WTC11 (cell line): Measurements from ENCODE around the gene MDFIC. TPM values are rescaled to one million over a fixed set of nuclear protein-coding genes. Genes with fewer than 3 reads are reported as not detected.

Experiments
- ATAC-seq: fragments of 200-7000 bp; cut with Tn5 transposase; 2 replicates; pipeline ENCODE4 v1.10.0; 2021; ENCODE audit warnings: mild to moderate bottlenecking, moderate library complexity
- CTCF ChIA-PET: fragments of 300-600 bp; sonication (Branson Sonifier 250); formaldehyde crosslinking; loops from one replicate; lab custom pipeline; 2021; ENCODE audit warnings: antibody characterized with exemption; lab: Charles Lee
- POLR2A ChIA-PET: fragments of 350-600 bp; sonication (Branson Sonifier 250); formaldehyde crosslinking; loops from one replicate; lab custom pipeline; 2021; ENCODE audit warnings: antibody characterized with exemption; lab: Charles Lee
- DNase-seq: peaks from one replicate; pipeline ENCODE4 v3.0.0; 2021; ENCODE audit warnings: low spot score
- H3K27ac Mint-ChIP-seq: 2 replicates; pipeline ENCODE4 v1.8.0; 2021; ENCODE audit warnings: mixed read lengths
- H3K27me3 Mint-ChIP-seq: 2 replicates; pipeline ENCODE4 v1.8.0; 2021; ENCODE audit warnings: low read depth, mild to moderate bottlenecking, moderate library complexity, mixed read lengths
- H3K36me3 Mint-ChIP-seq: 2 replicates; pipeline ENCODE4 v1.8.0; 2021; ENCODE audit warnings: mixed read lengths
- H3K4me1 Mint-ChIP-seq: 2 replicates; pipeline ENCODE4 v1.8.0; 2022; ENCODE audit warnings: mixed read lengths
- H3K4me3 Mint-ChIP-seq: 2 replicates; pipeline ENCODE4 v1.8.0; 2021; ENCODE audit warnings: mild to moderate bottlenecking, moderate library complexity, mixed read lengths
- H3K9me3 Mint-ChIP-seq: 2 replicates; pipeline ENCODE4 v1.8.0; 2021; ENCODE audit warnings: mixed read lengths
- AFF4 ChIP-seq: sonication (generic); formaldehyde crosslinking; IDR thresholded peaks from 2 replicates; pipeline ENCODE4 v1.8.1; 2023; ENCODE audit warnings: mild to moderate bottlenecking, missing genetic modification reagents, borderline replicate concordance
- CBFB ChIP-seq: sonication (generic); formaldehyde crosslinking; IDR thresholded peaks from 2 replicates; pipeline ENCODE4 v1.8.1; 2022; ENCODE audit warnings: mild to moderate bottlenecking, low read depth, missing genetic modification reagents
- E2F4 ChIP-seq: sonication (generic); formaldehyde crosslinking; IDR thresholded peaks from 2 replicates; pipeline ENCODE4 v1.8.1; 2022; ENCODE audit warnings: low read depth, mild to moderate bottlenecking, moderate library complexity, missing genetic modification reagents, borderline replicate concordance
- ELF4 ChIP-seq: sonication (generic); formaldehyde crosslinking; IDR thresholded peaks from 2 replicates; pipeline ENCODE4 v1.8.1; 2022; ENCODE audit warnings: low read depth, mild to moderate bottlenecking, moderate library complexity, missing genetic modification reagents
- FOXJ3 ChIP-seq: sonication (generic); formaldehyde crosslinking; IDR thresholded peaks from 2 replicates; pipeline ENCODE4 v1.9.0; 2021; ENCODE audit warnings: missing genetic modification reagents, mild to moderate bottlenecking, borderline replicate concordance
- FOXK1 ChIP-seq: sonication (generic); formaldehyde crosslinking; IDR thresholded peaks from 2 replicates; pipeline ENCODE4 v1.8.0; 2022; ENCODE audit warnings: mild to moderate bottlenecking, moderate library complexity, missing genetic modification reagents
- GABPB1 ChIP-seq: sonication (generic); formaldehyde crosslinking; IDR thresholded peaks from 2 replicates; pipeline ENCODE4 v1.8.1; 2023; ENCODE audit warnings: mild to moderate bottlenecking, missing genetic modification reagents
- GTF2I ChIP-seq: fragments of 250-450 bp; sonication (Bioruptor Pico); conservative IDR thresholded peaks from 2 replicates; pipeline ENCODE4 v1.4.0; 2021; ENCODE audit warnings: mild to moderate bottlenecking
- HMGA2 ChIP-seq: fragments of 250-450 bp; sonication (Bioruptor Pico); IDR thresholded peaks from 2 replicates; pipeline ENCODE4 v1.4.0; 2021; ENCODE audit warnings: mild to moderate bottlenecking, moderate library complexity
- NFYB ChIP-seq: sonication (generic); formaldehyde crosslinking; conservative IDR thresholded peaks from 2 replicates; pipeline ENCODE4 v1.8.0; 2022; ENCODE audit warnings: low read depth, missing genetic modification reagents
- OVOL2 ChIP-seq: fragments of 250-450 bp; sonication (Bioruptor Pico); IDR thresholded peaks from 2 replicates; pipeline ENCODE4 v1.9.0; 2021; ENCODE audit warnings: mild to moderate bottlenecking, borderline replicate concordance
- SP1 ChIP-seq: sonication (generic); formaldehyde crosslinking; conservative IDR thresholded peaks from 2 replicates; pipeline ENCODE4 v1.8.1; 2022; ENCODE audit warnings: missing genetic modification reagents
- USF1 ChIP-seq: sonication (generic); formaldehyde crosslinking; IDR thresholded peaks from 2 replicates; pipeline ENCODE4 v1.8.0; 2022; ENCODE audit warnings: mild to moderate bottlenecking, missing genetic modification reagents
- ZBTB21 ChIP-seq: sonication (generic); formaldehyde crosslinking; IDR thresholded peaks from 2 replicates; pipeline ENCODE4 v1.8.1; 2023; ENCODE audit warnings: mild to moderate bottlenecking, missing genetic modification reagents, borderline replicate concordance
- ZBTB43 ChIP-seq: sonication (generic); formaldehyde crosslinking; IDR thresholded peaks from 2 replicates; pipeline ENCODE4 v1.8.1; 2023; ENCODE audit warnings: mild to moderate bottlenecking, missing genetic modification reagents
- ZNF121 ChIP-seq: sonication (generic); formaldehyde crosslinking; IDR thresholded peaks from 2 replicates; pipeline ENCODE4 v1.8.0; 2023; ENCODE audit warnings: missing genetic modification reagents
- ZNF138 ChIP-seq: sonication (generic); formaldehyde crosslinking; conservative IDR thresholded peaks from 2 replicates; pipeline ENCODE4 v1.8.1; 2022; ENCODE audit warnings: mild to moderate bottlenecking, moderate library complexity, missing genetic modification reagents
- ZNF416 ChIP-seq: fragments of 250-450 bp; sonication (Bioruptor Pico); IDR thresholded peaks from 2 replicates; pipeline ENCODE4 v1.9.0; 2021; ENCODE audit warnings: mild to moderate bottlenecking, inconsistent platforms
- total RNA-seq: library from RNA; stranded (reverse); gene quantifications from 3 replicates; pipeline ENCODE4 v1.2.3, GENCODE V29; 2021
- TF ChIP-seq, protein P1 (sequence below): sonication (generic); formaldehyde crosslinking; IDR thresholded peaks from 2 replicates; pipeline ENCODE4 v1.8.0; 2023; ENCODE audit warnings: missing genetic modification reagents
- TF ChIP-seq, protein P2 (sequence below): sonication (generic); formaldehyde crosslinking; IDR thresholded peaks from 2 replicates; pipeline ENCODE4 v1.8.0; 2022; ENCODE audit warnings: missing genetic modification reagents
- TF ChIP-seq, protein P3 (sequence below): sonication (generic); formaldehyde crosslinking; conservative IDR thresholded peaks from 2 replicates; pipeline ENCODE4 v1.8.1; 2023; ENCODE audit warnings: mild to moderate bottlenecking, low read depth, missing genetic modification reagents, moderate library complexity

The MDFIC gene
- total RNA-seq, 1 experiment from 2014 or later, result 8.4 TPM

DNA sequence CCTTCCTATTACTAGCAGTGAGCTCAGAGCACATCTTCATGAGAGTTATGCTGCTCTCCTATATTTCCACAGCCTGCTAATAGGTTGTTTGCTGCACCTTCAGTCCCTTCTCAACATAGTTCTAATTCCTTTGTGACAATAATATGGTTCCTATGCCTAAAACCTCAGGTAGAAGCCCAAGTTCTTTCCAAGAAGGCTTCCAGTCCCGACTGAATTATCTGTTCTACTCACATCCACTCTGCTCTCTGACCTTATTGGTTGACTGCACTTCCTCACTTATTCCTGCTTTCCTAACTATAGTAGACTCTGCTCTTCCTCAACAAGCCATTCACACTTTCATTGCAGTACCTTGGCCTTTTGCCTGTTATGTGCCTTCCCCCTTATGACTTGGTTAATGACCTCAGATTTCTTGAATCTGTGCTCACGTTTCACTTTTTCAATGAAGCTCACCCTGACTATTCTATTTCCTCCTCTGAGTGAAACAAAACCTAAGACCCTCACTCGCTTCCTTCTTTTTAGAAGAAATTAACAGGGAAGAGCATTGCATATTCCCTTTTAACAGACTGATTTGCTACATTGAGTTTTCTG, 132.7 kb downstream of the MDFIC start (continued):
- TF ChIP-seq AFF4 (CRISPR knock-in tag) (no peak), CBFB (CRISPR knock-in tag) (no peak), E2F4 (CRISPR knock-in tag) (no peak), ZBTB43 (no peak), ELF4 (CRISPR knock-in tag) (no peak), NFYB (no peak)

GRCh38 chr7:115056019-115056418, 134.1 kb downstream of the MDFIC start:
- POLR2A ChIA-PET, result no interaction called here
- Mint-ChIP-seq H3K4me3 (no peak overlapping the region), H3K9me3 (peaks cover 8% of the 10 kb centered on the region), H3K27ac (no peak overlapping the region), H3K4me1 (peaks cover 7% of the 10 kb centered on the region), H3K27me3 (no peaks in the 10 kb centered on the region; the same call in 1 of the 2 replicates), H3K36me3 (no peaks in the 10 kb centered on the region; the same call in 1 of the 2 replicates)
- CTCF ChIA-PET, result no interaction called here
- DNase-seq (no peak), ATAC-seq (no peak)
- TF ChIP-seq OVOL2 (CRISPR knock-in tag), result no peak
- TF ChIP-seq ZBTB43, result no peak
- no peak for TF ChIP-seq GABPB1 (CRISPR knock-in tag)
- no peak for TF ChIP-seq HMGA2 (CRISPR knock-in tag)
- no peak for TF ChIP-seq GTF2I (CRISPR knock-in tag)
- no peak for TF ChIP-seq ZNF138 (CRISPR knock-in tag)
- TF ChIP-seq USF1, result no peak
- no peak for TF ChIP-seq FOXJ3
- TF ChIP-seq ZNF121 (CRISPR knock-in tag), result no peak
- no peak for TF ChIP-seq FOXK1 (CRISPR knock-in tag)
- no peak for TF ChIP-seq ZBTB21 (CRISPR knock-in tag)
- TF ChIP-seq, protein P1, sequence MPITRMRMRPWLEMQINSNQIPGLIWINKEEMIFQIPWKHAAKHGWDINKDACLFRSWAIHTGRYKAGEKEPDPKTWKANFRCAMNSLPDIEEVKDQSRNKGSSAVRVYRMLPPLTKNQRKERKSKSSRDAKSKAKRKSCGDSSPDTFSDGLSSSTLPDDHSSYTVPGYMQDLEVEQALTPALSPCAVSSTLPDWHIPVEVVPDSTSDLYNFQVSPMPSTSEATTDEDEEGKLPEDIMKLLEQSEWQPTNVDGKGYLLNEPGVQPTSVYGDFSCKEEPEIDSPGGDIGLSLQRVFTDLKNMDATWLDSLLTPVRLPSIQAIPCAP (CRISPR knock-in tag), result no peak
- no peak for TF ChIP-seq SP1 (CRISPR knock-in tag)
- TF ChIP-seq, protein P2, sequence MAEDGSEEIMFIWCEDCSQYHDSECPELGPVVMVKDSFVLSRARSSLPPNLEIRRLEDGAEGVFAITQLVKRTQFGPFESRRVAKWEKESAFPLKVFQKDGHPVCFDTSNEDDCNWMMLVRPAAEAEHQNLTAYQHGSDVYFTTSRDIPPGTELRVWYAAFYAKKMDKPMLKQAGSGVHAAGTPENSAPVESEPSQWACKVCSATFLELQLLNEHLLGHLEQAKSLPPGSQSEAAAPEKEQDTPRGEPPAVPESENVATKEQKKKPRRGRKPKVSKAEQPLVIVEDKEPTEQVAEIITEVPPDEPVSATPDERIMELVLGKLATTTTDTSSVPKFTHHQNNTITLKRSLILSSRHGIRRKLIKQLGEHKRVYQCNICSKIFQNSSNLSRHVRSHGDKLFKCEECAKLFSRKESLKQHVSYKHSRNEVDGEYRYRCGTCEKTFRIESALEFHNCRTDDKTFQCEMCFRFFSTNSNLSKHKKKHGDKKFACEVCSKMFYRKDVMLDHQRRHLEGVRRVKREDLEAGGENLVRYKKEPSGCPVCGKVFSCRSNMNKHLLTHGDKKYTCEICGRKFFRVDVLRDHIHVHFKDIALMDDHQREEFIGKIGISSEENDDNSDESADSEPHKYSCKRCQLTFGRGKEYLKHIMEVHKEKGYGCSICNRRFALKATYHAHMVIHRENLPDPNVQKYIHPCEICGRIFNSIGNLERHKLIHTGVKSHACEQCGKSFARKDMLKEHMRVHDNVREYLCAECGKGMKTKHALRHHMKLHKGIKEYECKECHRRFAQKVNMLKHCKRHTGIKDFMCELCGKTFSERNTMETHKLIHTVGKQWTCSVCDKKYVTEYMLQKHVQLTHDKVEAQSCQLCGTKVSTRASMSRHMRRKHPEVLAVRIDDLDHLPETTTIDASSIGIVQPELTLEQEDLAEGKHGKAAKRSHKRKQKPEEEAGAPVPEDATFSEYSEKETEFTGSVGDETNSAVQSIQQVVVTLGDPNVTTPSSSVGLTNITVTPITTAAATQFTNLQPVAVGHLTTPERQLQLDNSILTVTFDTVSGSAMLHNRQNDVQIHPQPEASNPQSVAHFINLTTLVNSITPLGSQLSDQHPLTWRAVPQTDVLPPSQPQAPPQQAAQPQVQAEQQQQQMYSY (CRISPR knock-in tag), result no peak
- TF ChIP-seq ELF4 (CRISPR knock-in tag), result no peak
- TF ChIP-seq, protein P3, sequence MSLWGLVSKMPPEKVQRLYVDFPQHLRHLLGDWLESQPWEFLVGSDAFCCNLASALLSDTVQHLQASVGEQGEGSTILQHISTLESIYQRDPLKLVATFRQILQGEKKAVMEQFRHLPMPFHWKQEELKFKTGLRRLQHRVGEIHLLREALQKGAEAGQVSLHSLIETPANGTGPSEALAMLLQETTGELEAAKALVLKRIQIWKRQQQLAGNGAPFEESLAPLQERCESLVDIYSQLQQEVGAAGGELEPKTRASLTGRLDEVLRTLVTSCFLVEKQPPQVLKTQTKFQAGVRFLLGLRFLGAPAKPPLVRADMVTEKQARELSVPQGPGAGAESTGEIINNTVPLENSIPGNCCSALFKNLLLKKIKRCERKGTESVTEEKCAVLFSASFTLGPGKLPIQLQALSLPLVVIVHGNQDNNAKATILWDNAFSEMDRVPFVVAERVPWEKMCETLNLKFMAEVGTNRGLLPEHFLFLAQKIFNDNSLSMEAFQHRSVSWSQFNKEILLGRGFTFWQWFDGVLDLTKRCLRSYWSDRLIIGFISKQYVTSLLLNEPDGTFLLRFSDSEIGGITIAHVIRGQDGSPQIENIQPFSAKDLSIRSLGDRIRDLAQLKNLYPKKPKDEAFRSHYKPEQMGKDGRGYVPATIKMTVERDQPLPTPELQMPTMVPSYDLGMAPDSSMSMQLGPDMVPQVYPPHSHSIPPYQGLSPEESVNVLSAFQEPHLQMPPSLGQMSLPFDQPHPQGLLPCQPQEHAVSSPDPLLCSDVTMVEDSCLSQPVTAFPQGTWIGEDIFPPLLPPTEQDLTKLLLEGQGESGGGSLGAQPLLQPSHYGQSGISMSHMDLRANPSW (CRISPR knock-in tag), result no peak
- no peak for TF ChIP-seq ZNF416 (CRISPR knock-in tag)
